Measurements from ENCODE around the gene THBS1. TPM values are rescaled to one million over a fixed set of nuclear protein-coding genes. Genes with fewer than 3 reads are reported as not detected.
A peak's percentile ranks its signal among the peaks of the same experiment; 100 is the strongest.

Gene THBS1
- total and polyA plus RNA-seq, 12 donors: 21.9 to 709 (median 271) TPM

DNA sequence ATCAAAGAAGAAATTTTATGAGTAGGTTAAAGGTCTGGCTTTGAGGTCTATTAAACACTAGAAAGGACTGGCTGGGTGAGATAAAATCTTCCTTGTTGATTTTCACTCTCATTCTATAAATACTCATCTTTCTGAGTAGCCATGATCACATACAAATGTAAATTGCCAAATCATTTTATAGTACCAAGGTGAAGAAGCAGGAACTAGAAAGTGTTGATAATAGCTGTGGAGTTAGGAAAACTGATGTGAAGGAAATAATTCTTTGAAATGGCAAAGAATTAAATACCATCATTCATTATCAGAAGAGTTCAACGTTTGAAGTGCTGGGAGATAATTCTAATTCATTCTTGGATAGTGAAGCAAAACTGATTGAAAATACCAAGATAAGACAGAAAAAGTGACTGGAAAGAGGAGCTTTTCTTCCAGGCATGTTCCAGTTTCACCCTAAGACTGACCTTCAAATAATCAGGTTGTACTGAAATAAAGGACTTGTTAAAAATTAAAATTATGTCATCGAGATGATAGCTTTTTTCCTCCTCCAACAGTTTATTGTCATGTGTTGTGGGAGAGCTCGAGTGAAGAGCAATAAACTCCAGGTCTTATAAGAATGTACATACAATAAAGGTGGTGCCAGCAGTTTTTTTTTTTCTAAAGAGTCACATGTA is 17.4 kb downstream of the THBS1 start:
- no peak overlapping the region for H3K4me3 ChIP-seq
- 47 to 53% (median 50%) methylated on average over 3 of the region's 3 CpGs for WGBS, 4 donors
- no peaks in the 10 kb centered on the region for H3K4me1 ChIP-seq (replicated peaks in 1 of 2)
- peak in 1 of 2 donors; percentile 8 for TF ChIP-seq POLR2A (IDR thresholded peaks at IDR 0.05)
- TF ChIP-seq, protein P1, sequence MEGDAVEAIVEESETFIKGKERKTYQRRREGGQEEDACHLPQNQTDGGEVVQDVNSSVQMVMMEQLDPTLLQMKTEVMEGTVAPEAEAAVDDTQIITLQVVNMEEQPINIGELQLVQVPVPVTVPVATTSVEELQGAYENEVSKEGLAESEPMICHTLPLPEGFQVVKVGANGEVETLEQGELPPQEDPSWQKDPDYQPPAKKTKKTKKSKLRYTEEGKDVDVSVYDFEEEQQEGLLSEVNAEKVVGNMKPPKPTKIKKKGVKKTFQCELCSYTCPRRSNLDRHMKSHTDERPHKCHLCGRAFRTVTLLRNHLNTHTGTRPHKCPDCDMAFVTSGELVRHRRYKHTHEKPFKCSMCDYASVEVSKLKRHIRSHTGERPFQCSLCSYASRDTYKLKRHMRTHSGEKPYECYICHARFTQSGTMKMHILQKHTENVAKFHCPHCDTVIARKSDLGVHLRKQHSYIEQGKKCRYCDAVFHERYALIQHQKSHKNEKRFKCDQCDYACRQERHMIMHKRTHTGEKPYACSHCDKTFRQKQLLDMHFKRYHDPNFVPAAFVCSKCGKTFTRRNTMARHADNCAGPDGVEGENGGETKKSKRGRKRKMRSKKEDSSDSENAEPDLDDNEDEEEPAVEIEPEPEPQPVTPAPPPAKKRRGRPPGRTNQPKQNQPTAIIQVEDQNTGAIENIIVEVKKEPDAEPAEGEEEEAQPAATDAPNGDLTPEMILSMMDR (IDR thresholded peaks at IDR 0.05): no peak
- no peaks in the 10 kb centered on the region for H3K27me3 ChIP-seq
- intact Hi-C loops (cut with DNase I): no loop called here
- H3K9me3 ChIP-seq (replicated peaks in 1 of 3): no peaks in the 10 kb centered on the region
- H3K36me3 ChIP-seq (replicated peaks in 1 of 2): peaks cover 0 to 22% of the 10 kb centered on the region in 2 donors
- H3K27ac ChIP-seq: no peak overlapping the region
- no peak for DNase-seq

DNA sequence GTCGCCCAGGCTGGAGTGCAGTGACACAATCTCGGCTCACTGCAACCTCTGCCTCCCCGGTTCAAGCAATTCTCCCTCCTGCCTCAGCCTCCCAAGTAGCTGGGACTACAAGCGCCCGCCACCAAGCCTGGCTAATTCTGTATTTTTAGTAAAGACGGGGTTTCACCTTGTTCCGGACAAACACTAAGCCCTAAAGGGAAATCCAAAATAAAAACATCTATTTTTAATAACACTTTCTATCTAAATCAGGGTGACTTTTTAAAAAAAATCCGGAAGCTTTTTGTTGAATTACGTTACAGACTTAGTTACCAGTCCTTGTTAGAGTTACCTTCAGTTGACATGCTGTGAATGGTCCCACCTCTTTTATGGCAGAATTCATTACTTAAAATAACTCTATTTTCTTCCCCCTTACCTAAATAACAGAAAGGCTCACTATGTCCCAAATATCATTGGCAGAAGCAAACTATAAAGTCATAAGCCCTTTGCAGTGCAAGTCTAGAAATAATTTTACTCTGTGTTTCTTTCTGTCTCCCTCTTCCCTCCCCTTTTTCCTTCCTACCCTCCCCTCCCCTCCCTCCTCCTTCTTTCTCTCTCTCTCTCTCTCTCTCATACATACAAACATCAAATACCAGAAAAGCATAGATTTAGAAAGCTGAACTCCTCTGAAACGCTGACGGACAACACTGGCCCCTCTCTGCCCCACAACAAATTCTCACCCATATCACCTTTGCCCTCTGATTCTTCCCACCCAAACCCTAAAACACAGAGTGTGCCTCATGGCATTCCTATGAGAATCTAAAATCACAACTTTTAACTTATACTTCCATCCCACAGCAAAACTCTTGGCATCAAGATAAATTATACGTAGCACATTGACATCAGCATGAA is 18.3 kb downstream of the THBS1 start:
- Histone ChIP-seq H3K4me3 (no peak overlapping the region), H3K36me3 (replicated peaks in 1 of 2) (peaks cover 0 to 13% of the 10 kb centered on the region in 2 donors), H3K27ac (no peak overlapping the region), H3K4me1 (replicated peaks in 1 of 2) (no peaks in the 10 kb centered on the region), H3K27me3 (no peaks in the 10 kb centered on the region), H3K9me3 (replicated peaks in 1 of 3) (no peaks in the 10 kb centered on the region)
- TF ChIP-seq POLR2A (IDR thresholded peaks at IDR 0.05): peak in 1 of 2 donors; percentile 12
- TF ChIP-seq, protein P1 (IDR thresholded peaks at IDR 0.05): no peak
- WGBS, 4 donors: 81 to 92% (median 83%) methylated on average over 12 of the region's 12 CpGs
- intact Hi-C loops (cut with DNase I): no loop called here
- no peak for DNase-seq

DNA sequence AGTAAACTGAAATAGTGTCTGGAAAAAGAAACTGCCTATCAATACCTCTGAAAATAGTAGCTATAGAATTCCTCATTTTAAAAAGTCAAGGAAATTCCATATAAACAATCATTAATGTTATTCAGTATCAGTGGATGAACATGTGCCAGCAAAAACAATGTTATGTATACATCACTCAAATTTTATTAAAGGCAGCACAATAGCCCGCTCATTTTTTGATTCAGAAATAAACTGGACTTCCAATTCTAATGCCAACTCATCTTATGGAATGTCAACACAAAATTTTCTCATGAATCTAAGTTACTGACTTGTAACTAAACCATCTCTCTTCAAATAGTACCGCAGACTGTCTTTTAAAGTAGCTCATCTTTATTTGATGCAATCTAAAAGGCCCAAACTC is 19.0 kb downstream of the THBS1 start:
- intact Hi-C loops (cut with DNase I): no loop called here
- no peak for DNase-seq
- H3K4me3 ChIP-seq: no peak overlapping the region
- TF ChIP-seq, protein P1 (IDR thresholded peaks at IDR 0.05): no peak
- TF ChIP-seq POLR2A (IDR thresholded peaks at IDR 0.05): no peak
- no peaks in the 10 kb centered on the region for H3K9me3 ChIP-seq (replicated peaks in 1 of 3)
- H3K27me3 ChIP-seq: no peaks in the 10 kb centered on the region
- no peaks in the 10 kb centered on the region for H3K4me1 ChIP-seq (replicated peaks in 1 of 2)
- no peak overlapping the region for H3K27ac ChIP-seq
- peaks cover 0 to 9% of the 10 kb centered on the region in 2 donors for H3K36me3 ChIP-seq (replicated peaks in 1 of 2)
- 85 to 96% (median 86%) methylated on average over 2 of the region's 2 CpGs for WGBS, 4 donors

DNA sequence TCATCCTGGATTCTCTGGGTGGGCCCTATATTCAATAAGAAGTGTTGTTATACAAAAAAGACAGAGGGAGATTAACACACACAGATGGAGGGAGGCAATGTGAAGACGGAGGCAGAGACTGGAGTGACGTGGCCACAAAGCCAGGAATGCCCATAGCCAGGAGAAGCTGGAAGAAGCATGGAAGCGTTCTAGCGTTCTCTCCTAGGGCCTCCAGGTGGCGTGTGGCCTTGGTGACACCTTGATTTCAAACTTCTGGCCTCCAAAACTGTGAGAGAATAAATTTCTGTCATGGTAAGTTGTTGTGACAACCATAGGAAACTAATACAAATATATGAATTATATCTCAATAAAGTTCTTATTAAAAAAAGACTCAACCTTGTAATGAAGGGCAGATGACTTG is 21.3 kb downstream of the THBS1 start:
- 71 to 83% (median 73%) methylated on average over 5 of the region's 5 CpGs for WGBS, 4 donors
- no peaks in the 10 kb centered on the region for H3K27me3 ChIP-seq
- no peaks in the 10 kb centered on the region for H3K4me1 ChIP-seq (replicated peaks in 1 of 2)
- H3K9me3 ChIP-seq (replicated peaks in 1 of 3): no peaks in the 10 kb centered on the region
- intact Hi-C loops (cut with DNase I): no loop called here
- no peak overlapping the region for H3K27ac ChIP-seq
- H3K4me3 ChIP-seq: no peak overlapping the region
- H3K36me3 ChIP-seq (replicated peaks in 1 of 2): no peaks in the 10 kb centered on the region
- DNase-seq: no peak
- TF ChIP-seq, protein P1 (IDR thresholded peaks at IDR 0.05): no peak
- TF ChIP-seq POLR2A (IDR thresholded peaks at IDR 0.05): no peak

Measured in adrenal gland (tissue), 12 donors.